HEK293 (cell line): ENCODE results near the gene TBC1D17.

Source experiments
- BCL11A ChIP-seq: fragments of 450-650 bp; formaldehyde crosslinking; IDR thresholded peaks from 2 replicates; pipeline ENCODE4 v1.5.1; 2016; ENCODE audit warnings: low read depth, missing biosample characterization, missing genetic modification characterization
- PRDM1 ChIP-seq: fragments of 450-650 bp; formaldehyde crosslinking; IDR thresholded peaks from 2 replicates; pipeline ENCODE4; 2016; ENCODE audit warnings: missing biosample characterization, missing genetic modification characterization
- ZEB2 ChIP-seq: fragments of 450-650 bp; formaldehyde crosslinking; IDR thresholded peaks from 2 replicates; pipeline ENCODE4 v1.5.1; 2016; ENCODE audit warnings: missing biosample characterization, missing genetic modification characterization
- ZNF2 ChIP-seq: fragments of 450-650 bp; formaldehyde crosslinking; IDR thresholded peaks from 2 replicates; pipeline ENCODE4 v1.5.1; 2016; ENCODE audit warnings: missing biosample characterization, missing genetic modification characterization
- ZNF223 ChIP-seq: fragments of 450-650 bp; formaldehyde crosslinking; IDR thresholded peaks from 2 replicates; pipeline ENCODE4 v1.5.1; 2016; ENCODE audit warnings: missing biosample characterization, missing genetic modification characterization
- TF ChIP-seq, protein P1 (sequence below): fragments of 450-650 bp; formaldehyde crosslinking; IDR thresholded peaks from 2 replicates; pipeline ENCODE4 v1.5.1; 2016; ENCODE audit warnings: missing biosample characterization, missing genetic modification characterization
- TF ChIP-seq, protein P2 (sequence below): fragments of 450-650 bp; formaldehyde crosslinking; IDR thresholded peaks from 2 replicates; pipeline ENCODE4 v1.5.1; 2016; ENCODE audit warnings: missing biosample characterization, missing genetic modification characterization
- TF ChIP-seq, protein P3 (sequence below): fragments of 450-650 bp; formaldehyde crosslinking; IDR thresholded peaks from 2 replicates; pipeline ENCODE4 v1.5.1; 2016; ENCODE audit warnings: missing biosample characterization, missing genetic modification characterization
- TF ChIP-seq, protein P4 (sequence below): fragments of 450-650 bp; IDR thresholded peaks from 2 replicates; pipeline ENCODE4 v1.5.1; 2018; ENCODE audit warnings: missing biosample characterization, missing genetic modification characterization

DNA sequence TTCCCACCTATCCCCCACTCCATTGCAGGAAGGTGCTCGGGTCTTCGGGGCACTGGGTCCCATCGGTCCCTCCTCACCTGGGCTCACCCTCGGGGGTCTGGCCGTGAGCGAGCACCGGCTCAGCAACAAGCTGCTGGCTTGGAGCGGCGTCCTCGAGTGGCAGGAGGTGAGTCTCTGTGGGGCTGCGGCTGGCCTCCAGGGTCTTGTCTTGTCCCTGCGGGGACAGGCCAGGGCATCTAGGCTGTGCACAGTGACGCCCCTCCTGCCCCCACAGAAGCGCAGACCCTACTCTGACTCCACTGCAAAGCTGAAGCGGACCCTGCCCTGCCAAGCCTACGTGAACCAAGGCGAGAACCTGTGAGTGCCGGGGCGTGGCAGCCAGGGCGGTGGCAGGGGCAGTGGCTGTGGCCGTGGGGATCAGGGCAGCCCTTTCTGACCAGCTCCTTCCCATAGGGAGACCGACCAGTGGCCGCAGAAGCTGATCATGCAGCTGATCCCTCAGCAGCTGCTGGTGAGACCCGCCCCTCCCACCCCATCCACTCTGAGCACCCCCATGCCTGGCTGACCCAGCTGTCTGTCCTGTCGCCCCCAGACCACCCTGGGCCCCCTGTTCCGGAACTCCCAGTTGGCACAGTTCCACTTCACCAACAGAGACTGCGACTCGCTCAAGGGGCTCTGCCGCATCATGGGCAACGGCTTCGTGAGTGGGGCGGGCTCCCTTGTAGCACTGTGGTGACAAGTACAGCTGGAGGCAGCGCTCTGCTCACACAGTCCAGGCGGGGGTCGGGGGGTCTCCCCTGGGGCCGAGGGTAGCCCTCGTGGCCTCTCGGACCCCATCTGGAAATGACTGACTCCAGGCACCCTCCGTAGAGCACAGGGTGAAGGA, 22.9 kb upstream of the TBC1D17 start:
- TF ChIP-seq, protein P1, sequence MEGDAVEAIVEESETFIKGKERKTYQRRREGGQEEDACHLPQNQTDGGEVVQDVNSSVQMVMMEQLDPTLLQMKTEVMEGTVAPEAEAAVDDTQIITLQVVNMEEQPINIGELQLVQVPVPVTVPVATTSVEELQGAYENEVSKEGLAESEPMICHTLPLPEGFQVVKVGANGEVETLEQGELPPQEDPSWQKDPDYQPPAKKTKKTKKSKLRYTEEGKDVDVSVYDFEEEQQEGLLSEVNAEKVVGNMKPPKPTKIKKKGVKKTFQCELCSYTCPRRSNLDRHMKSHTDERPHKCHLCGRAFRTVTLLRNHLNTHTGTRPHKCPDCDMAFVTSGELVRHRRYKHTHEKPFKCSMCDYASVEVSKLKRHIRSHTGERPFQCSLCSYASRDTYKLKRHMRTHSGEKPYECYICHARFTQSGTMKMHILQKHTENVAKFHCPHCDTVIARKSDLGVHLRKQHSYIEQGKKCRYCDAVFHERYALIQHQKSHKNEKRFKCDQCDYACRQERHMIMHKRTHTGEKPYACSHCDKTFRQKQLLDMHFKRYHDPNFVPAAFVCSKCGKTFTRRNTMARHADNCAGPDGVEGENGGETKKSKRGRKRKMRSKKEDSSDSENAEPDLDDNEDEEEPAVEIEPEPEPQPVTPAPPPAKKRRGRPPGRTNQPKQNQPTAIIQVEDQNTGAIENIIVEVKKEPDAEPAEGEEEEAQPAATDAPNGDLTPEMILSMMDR, result no peak
- TF ChIP-seq ZEB2 (no peak), BCL11A (tag by site-specific recombination) (no peak), ZNF223 (tag by site-specific recombination) (no peak), PRDM1 (tag by site-specific recombination) (no peak), ZNF2 (no peak)
- TF ChIP-seq, protein P2, sequence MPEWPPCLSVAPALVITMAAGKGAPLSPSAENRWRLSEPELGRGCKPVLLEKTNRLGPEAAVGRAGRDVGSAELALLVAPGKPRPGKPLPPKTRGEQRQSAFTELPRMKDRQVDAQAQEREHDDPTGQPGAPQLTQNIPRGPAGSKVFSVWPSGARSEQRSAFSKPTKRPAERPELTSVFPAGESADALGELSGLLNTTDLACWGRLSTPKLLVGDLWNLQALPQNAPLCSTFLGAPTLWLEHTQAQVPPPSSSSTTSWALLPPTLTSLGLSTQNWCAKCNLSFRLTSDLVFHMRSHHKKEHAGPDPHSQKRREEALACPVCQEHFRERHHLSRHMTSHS (tag by site-specific recombination), result no peak
- TF ChIP-seq, protein P3, sequence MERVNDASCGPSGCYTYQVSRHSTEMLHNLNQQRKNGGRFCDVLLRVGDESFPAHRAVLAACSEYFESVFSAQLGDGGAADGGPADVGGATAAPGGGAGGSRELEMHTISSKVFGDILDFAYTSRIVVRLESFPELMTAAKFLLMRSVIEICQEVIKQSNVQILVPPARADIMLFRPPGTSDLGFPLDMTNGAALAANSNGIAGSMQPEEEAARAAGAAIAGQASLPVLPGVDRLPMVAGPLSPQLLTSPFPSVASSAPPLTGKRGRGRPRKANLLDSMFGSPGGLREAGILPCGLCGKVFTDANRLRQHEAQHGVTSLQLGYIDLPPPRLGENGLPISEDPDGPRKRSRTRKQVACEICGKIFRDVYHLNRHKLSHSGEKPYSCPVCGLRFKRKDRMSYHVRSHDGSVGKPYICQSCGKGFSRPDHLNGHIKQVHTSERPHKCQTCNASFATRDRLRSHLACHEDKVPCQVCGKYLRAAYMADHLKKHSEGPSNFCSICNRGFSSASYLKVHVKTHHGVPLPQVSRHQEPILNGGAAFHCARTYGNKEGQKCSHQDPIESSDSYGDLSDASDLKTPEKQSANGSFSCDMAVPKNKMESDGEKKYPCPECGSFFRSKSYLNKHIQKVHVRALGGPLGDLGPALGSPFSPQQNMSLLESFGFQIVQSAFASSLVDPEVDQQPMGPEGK (tag by site-specific recombination), result no peak
- TF ChIP-seq, protein P4, sequence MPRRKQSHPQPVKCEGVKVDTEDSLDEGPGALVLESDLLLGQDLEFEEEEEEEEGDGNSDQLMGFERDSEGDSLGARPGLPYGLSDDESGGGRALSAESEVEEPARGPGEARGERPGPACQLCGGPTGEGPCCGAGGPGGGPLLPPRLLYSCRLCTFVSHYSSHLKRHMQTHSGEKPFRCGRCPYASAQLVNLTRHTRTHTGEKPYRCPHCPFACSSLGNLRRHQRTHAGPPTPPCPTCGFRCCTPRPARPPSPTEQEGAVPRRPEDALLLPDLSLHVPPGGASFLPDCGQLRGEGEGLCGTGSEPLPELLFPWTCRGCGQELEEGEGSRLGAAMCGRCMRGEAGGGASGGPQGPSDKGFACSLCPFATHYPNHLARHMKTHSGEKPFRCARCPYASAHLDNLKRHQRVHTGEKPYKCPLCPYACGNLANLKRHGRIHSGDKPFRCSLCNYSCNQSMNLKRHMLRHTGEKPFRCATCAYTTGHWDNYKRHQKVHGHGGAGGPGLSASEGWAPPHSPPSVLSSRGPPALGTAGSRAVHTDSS (tag by site-specific recombination), result no peak
